NCI-H69 (cell line): Measurements from ENCODE around the gene DUS1L.
"Not testable (repeated sequence)": the region's sequence is repeated elsewhere in the genome, so short reads cannot be mapped to it uniquely, and the experiment has no call there.

Experiments used
- DNase-seq: peaks from one replicate; lab custom pipeline; 2025; lab: John Stamatoyannopoulos, UW

DUS1L gene

GRCh38 chr17:82039695-82040299 lies 25.8 kb downstream of the DUS1L start:
- DNase-seq: no peak

- not testable (repeated sequence) for DNase-seq
Measured at GRCh38 chr17:82038796-82039409, 26.7 kb downstream of the DUS1L start.

- DNase-seq: no peak
Measured at GRCh38 chr17:82037889-82038195, 27.8 kb downstream of the DUS1L start.

- peak; percentile 98 for DNase-seq
Measured at GRCh38 chr17:82037092-82037888, 28.3 kb downstream of the DUS1L start, which contains the start of gene DCXR. TSS of gene DCXR (minus strand) at chr17:82037697. CDS start at chr17:82037682, 15 bp downstream.

GRCh38 chr17:82036634-82037091 lies 28.9 kb downstream of the DUS1L start:
- no peak for DNase-seq

GRCh38 chr17:82035956-82036633 lies 29.5 kb downstream of the DUS1L start:
- no peak for DNase-seq

- DNase-seq: no peak
Measured at GRCh38 chr17:82035488-82035887, 30.1 kb downstream of the DUS1L start.

- no peak for DNase-seq
Measured at GRCh38 chr17:82034371-82035011, 31.1 kb downstream of the DUS1L start.

- no peak for DNase-seq
Measured at GRCh38 chr17:82033359-82034085, 32.1 kb downstream of the DUS1L start.

GRCh38 chr17:82031885-82032627 lies 33.5 kb downstream of the DUS1L start:
- DNase-seq: peak; percentile 85

- peak; percentile 84 for DNase-seq
Measured at GRCh38 chr17:82031303-82031884, 34.2 kb downstream of the DUS1L start, which contains the start of gene RAC3. TSS of gene RAC3 (plus strand) at chr17:82031678. CDS start at chr17:82031762, 84 bp downstream.

GRCh38 chr17:82030470-82031302 lies 34.9 kb downstream of the DUS1L start:
- DNase-seq: peak; percentile 93

GRCh38 chr17:82029990-82030469 lies 35.6 kb downstream of the DUS1L start:
- no peak for DNase-seq

GRCh38 chr17:82029391-82029790 lies 36.2 kb downstream of the DUS1L start:
- DNase-seq: no peak

- DNase-seq: no peak
Measured at GRCh38 chr17:82028966-82029365, 36.6 kb downstream of the DUS1L start.

- DNase-seq: no peak
Measured at GRCh38 chr17:82028246-82028645, 37.4 kb downstream of the DUS1L start.

- DNase-seq: no peak
Measured at GRCh38 chr17:82025401-82026107, 40.0 kb downstream of the DUS1L start.

GRCh38 chr17:82024859-82025258 lies 40.7 kb downstream of the DUS1L start:
- no peak for DNase-seq
